OCI-LY7 (cell line): ENCODE measurements around the gene TNFSF4. TPM values are rescaled to one million over a fixed set of nuclear protein-coding genes. Genes with fewer than 3 reads are reported as not detected.

Source experiments
- BruUV-seq: library from RNA; stranded (reverse); fragments of 400-500 nt; replicated peaks from 2 replicates; lab custom pipeline; 2021; lab: Mats Ljungman, UMichigan
- CTCF ChIA-PET: fragments of 300-600 bp; sonication (Branson Sonifier 250); formaldehyde crosslinking; loops from one replicate; lab custom pipeline; 2022; ENCODE audit warnings: antibody characterized with exemption; ENCODE audit not compliant: unreplicated experiment; lab: Charles Lee
- POLR2A ChIA-PET: fragments of 300-600 bp; sonication (Branson Sonifier 250); formaldehyde crosslinking; loops from one replicate; lab custom pipeline; 2022; ENCODE audit warnings: antibody characterized with exemption; lab: Charles Lee
- DNase-seq: peaks from one replicate; pipeline ENCODE4 v3.0.0-alpha.2; 2015; ENCODE audit warnings: low spot score
- H2AFZ ChIP-seq: fragments of 200-600 bp; sonication (generic), shearing (Covaris generic); 2 replicates; pipeline ENCODE4 v1.6.1; 2014; ENCODE audit warnings: mild to moderate bottlenecking, antibody characterized with exemption, low read length, moderate library complexity
- H3K27ac ChIP-seq: fragments of 200-600 bp; sonication (generic); 2 replicates; pipeline ENCODE4 v1.5.1; 2014; ENCODE audit warnings: mixed run types, low read depth, mild to moderate bottlenecking, moderate library complexity, low read length, inconsistent platforms; ENCODE audit not compliant: poor library complexity, severe bottlenecking
- H3K36me3 ChIP-seq: fragments of 200-600 bp; sonication (generic); 2 replicates; pipeline ENCODE4 v1.6.1; 2014; ENCODE audit warnings: mild to moderate bottlenecking, antibody characterized with exemption, low read length, moderate library complexity, mixed read lengths; ENCODE audit not compliant: insufficient read depth
- H3K4me1 ChIP-seq: fragments of 200-600 bp; sonication (generic); 2 replicates; pipeline ENCODE4 v1.5.1; 2014; ENCODE audit warnings: mild to moderate bottlenecking, low read length; ENCODE audit not compliant: insufficient read depth, poor library complexity, severe bottlenecking
- H3K4me2 ChIP-seq: fragments of 200-600 bp; sonication (generic); 2 replicates; pipeline ENCODE4 v1.6.1; 2014; ENCODE audit warnings: mild to moderate bottlenecking, low read length
- H3K4me3 ChIP-seq: fragments of 200-600 bp; sonication (generic); 2 replicates; pipeline ENCODE4 v1.5.1; 2014; ENCODE audit warnings: mild to moderate bottlenecking, low read depth, low read length; ENCODE audit not compliant: poor library complexity, severe bottlenecking
- H3K79me2 ChIP-seq: fragments of 200-600 bp; sonication (generic); 2 replicates; pipeline ENCODE4 v1.6.1; 2016; ENCODE audit warnings: low read depth, mild to moderate bottlenecking, low read length, moderate library complexity, mixed read lengths; ENCODE audit not compliant: insufficient read depth
- H3K9me2 ChIP-seq: fragments of 200-600 bp; sonication (generic); 2 replicates; pipeline ENCODE4 v1.6.1; 2016; ENCODE audit warnings: mild to moderate bottlenecking, low read length, mixed read lengths; ENCODE audit not compliant: insufficient read depth
- H3K9me3 ChIP-seq: fragments of 200-600 bp; sonication (generic); 2 replicates; pipeline ENCODE4 v1.6.1; 2014; ENCODE audit warnings: mild to moderate bottlenecking, mixed run types, low read length, mixed read lengths
- H4K20me1 ChIP-seq: fragments of 200-600 bp; sonication (generic); 2 replicates; pipeline ENCODE4 v1.6.1; 2014; ENCODE audit warnings: mild to moderate bottlenecking, antibody characterized with exemption, low read length, moderate library complexity, mixed read lengths; ENCODE audit not compliant: insufficient read depth
- EZH2phosphoT487 ChIP-seq: fragments of 200-600 bp; sonication (generic); IDR thresholded peaks from 2 replicates; pipeline ENCODE4 v1.6.1; 2018; ENCODE audit warnings: low read depth, borderline replicate concordance, mild to moderate bottlenecking, mixed run types, antibody characterized with exemption, low read length, moderate library complexity, mixed read lengths
- intact Hi-C: fragments of 100-400 bp; cut with micrococcal nuclease; formaldehyde crosslinking; loops from one replicate; pipeline ENCODE4 v1.10.0; 2022; ENCODE audit not compliant: unreplicated experiment
- total RNA-seq, 2 experiments: library from RNA; depleted of rRNA in 1 of 2; stranded (reverse); fragments of >200 nt in 1 of 2; shearing (Covaris generic) in 1 of 2; gene quantifications; 2 replicates each; pipeline ENCODE4 v1.2.3, GENCODE V29; 2014 to 2022
- TF ChIP-seq, protein P1 (sequence below): fragments of 200-600 bp; sonication (generic); conservative IDR thresholded peaks from 2 replicates; pipeline ENCODE4 v1.5.1; 2014; ENCODE audit warnings: mild to moderate bottlenecking, antibody characterized with exemption, low read length, moderate library complexity, mixed read lengths

Gene TNFSF4
- total RNA-seq, 2 experiments from 2014 or later: 0.53 to 0.63 TPM

GRCh38 chr1:173245892-173246291 lies 38.8 kb upstream of the TNFSF4 start:
- POLR2A ChIA-PET: interaction anchor here (1.0 kb wide), 1 partner anchor 19 kb away, joined by 3 read pairs; no protein-coding TSS in a partner anchor
- no peak for TF ChIP-seq EZH2phosphoT487
- TF ChIP-seq, protein P1, sequence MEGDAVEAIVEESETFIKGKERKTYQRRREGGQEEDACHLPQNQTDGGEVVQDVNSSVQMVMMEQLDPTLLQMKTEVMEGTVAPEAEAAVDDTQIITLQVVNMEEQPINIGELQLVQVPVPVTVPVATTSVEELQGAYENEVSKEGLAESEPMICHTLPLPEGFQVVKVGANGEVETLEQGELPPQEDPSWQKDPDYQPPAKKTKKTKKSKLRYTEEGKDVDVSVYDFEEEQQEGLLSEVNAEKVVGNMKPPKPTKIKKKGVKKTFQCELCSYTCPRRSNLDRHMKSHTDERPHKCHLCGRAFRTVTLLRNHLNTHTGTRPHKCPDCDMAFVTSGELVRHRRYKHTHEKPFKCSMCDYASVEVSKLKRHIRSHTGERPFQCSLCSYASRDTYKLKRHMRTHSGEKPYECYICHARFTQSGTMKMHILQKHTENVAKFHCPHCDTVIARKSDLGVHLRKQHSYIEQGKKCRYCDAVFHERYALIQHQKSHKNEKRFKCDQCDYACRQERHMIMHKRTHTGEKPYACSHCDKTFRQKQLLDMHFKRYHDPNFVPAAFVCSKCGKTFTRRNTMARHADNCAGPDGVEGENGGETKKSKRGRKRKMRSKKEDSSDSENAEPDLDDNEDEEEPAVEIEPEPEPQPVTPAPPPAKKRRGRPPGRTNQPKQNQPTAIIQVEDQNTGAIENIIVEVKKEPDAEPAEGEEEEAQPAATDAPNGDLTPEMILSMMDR: no peak

GRCh38 chr1:173243300-173243699 lies 36.2 kb upstream of the TNFSF4 start:
- POLR2A ChIA-PET: interaction anchor here (0.7 to 1.0 kb wide), 2 partner anchors 34 to 238 kb away, joined by 4 read pairs; no protein-coding TSS in a partner anchor
- H3K4me1 ChIP-seq: no peaks in the 10 kb centered on the region

More at GRCh38 chr1:173245892-173246291, 38.8 kb upstream of the TNFSF4 start:
- H3K9me2 ChIP-seq: no peaks in the 10 kb centered on the region
- no peaks in the 10 kb centered on the region for H3K36me3 ChIP-seq
- intact Hi-C loops: no loop called here
- H2AFZ ChIP-seq: no peak overlapping the region
- BruUV-seq: no TSS peak
- no peak for DNase-seq
- H3K27ac ChIP-seq: no peak overlapping the region
- H3K4me2 ChIP-seq: no peak overlapping the region
- peaks cover 15% of the 10 kb centered on the region for H3K9me3 ChIP-seq
- no peaks in the 10 kb centered on the region for H4K20me1 ChIP-seq
- H3K4me3 ChIP-seq: no peak overlapping the region
- H3K4me1 ChIP-seq: no peaks in the 10 kb centered on the region
- no peaks in the 10 kb centered on the region for H3K79me2 ChIP-seq
- CTCF ChIA-PET: no interaction called here

More at GRCh38 chr1:173243300-173243699, 36.2 kb upstream of the TNFSF4 start:
- Histone ChIP-seq H3K9me3 (peaks cover 24% of the 10 kb centered on the region), H3K4me2 (no peak overlapping the region), H3K27ac (no peak overlapping the region), H3K9me2 (no peaks in the 10 kb centered on the region), H4K20me1 (no peaks in the 10 kb centered on the region), H2AFZ (no peak overlapping the region), H3K36me3 (no peaks in the 10 kb centered on the region), H3K4me3 (no peak overlapping the region), H3K79me2 (no peaks in the 10 kb centered on the region)
- BruUV-seq: no TSS peak
- TF ChIP-seq EZH2phosphoT487: no peak
- TF ChIP-seq, protein P1: no peak
- CTCF ChIA-PET: no interaction called here
- intact Hi-C loops: no loop called here
- no peak for DNase-seq
